HepG2 (cell line): ENCODE results near the gene OGFOD3. TPM values are rescaled to one million over a fixed set of nuclear protein-coding genes. Genes with fewer than 3 reads are reported as not detected.

Experiments used
- EEA1 ChIP-seq: sonication (generic); formaldehyde crosslinking; IDR thresholded peaks from 2 replicates; pipeline ENCODE4 v1.5.1; 2020; ENCODE audit warnings: mild to moderate bottlenecking, missing genetic modification reagents, borderline replicate concordance
- HDAC1 ChIP-seq: sonication (generic); formaldehyde crosslinking; IDR thresholded peaks from 2 replicates; pipeline ENCODE4 v1.5.1; 2020; ENCODE audit warnings: mild to moderate bottlenecking, missing genetic modification reagents
- HMG20A ChIP-seq: IDR thresholded peaks from 2 replicates; pipeline ENCODE4 v1.6.1; 2016; ENCODE audit warnings: borderline replicate concordance
- HNRNPH1 ChIP-seq: fragments of 200-400 bp; formaldehyde crosslinking; optimal IDR thresholded peaks from 2 replicates; pipeline ENCODE3; 2017; ENCODE audit warnings: mild to moderate bottlenecking, low read depth, low read length
- HNRNPLL ChIP-seq: fragments of 200-400 bp; formaldehyde crosslinking; IDR thresholded peaks from 2 replicates; pipeline ENCODE4 v1.6.1; 2017; ENCODE audit warnings: mild to moderate bottlenecking, low read depth, low read length; ENCODE audit not compliant: poor library complexity, severe bottlenecking
- MYPOP ChIP-seq: sonication (generic); formaldehyde crosslinking; IDR thresholded peaks from 2 replicates; pipeline ENCODE4 v1.8.1; 2023; ENCODE audit warnings: mild to moderate bottlenecking, moderate library complexity, missing genetic modification reagents
- SATB2 ChIP-seq: sonication (generic); formaldehyde crosslinking; IDR thresholded peaks from 2 replicates; pipeline ENCODE4 v1.5.0; 2020; ENCODE audit warnings: missing genetic modification reagents
- SSRP1 ChIP-seq: IDR thresholded peaks from 2 replicates; pipeline ENCODE4 v1.6.1; 2016; ENCODE audit warnings: control low read depth
- ZBTB21 ChIP-seq: sonication (generic); formaldehyde crosslinking; IDR thresholded peaks from 2 replicates; pipeline ENCODE4 v1.4.0; 2020; ENCODE audit warnings: missing genetic modification reagents
- ZBTB4 ChIP-seq: sonication (generic); formaldehyde crosslinking; IDR thresholded peaks from 2 replicates; pipeline ENCODE4 v1.4.0; 2020; ENCODE audit warnings: missing genetic modification reagents, mild to moderate bottlenecking, borderline replicate concordance
- ZFP82 ChIP-seq: sonication (generic); formaldehyde crosslinking; IDR thresholded peaks from 2 replicates; pipeline ENCODE4 v1.5.1; 2020; ENCODE audit warnings: mild to moderate bottlenecking, missing genetic modification reagents, borderline replicate concordance
- ZNF230 ChIP-seq: sonication (generic); formaldehyde crosslinking; IDR thresholded peaks from 2 replicates; pipeline ENCODE4 v1.4.0; 2020; ENCODE audit warnings: mild to moderate bottlenecking, missing genetic modification reagents
- ZNF367 ChIP-seq: sonication (generic); formaldehyde crosslinking; IDR thresholded peaks from 2 replicates; pipeline ENCODE4 v1.4.0; 2020; ENCODE audit warnings: missing genetic modification reagents, borderline replicate concordance
- ZNF570 ChIP-seq: sonication (generic); formaldehyde crosslinking; IDR thresholded peaks from 2 replicates; pipeline ENCODE4 v1.4.0; 2020; ENCODE audit warnings: mild to moderate bottlenecking, missing genetic modification reagents, borderline replicate concordance
- ZNF724P ChIP-seq: sonication (generic); formaldehyde crosslinking; IDR thresholded peaks from 2 replicates; pipeline ENCODE4 v1.8.0; 2022; ENCODE audit warnings: missing genetic modification reagents, borderline replicate concordance
- ZNF761 ChIP-seq: sonication (generic); formaldehyde crosslinking; conservative IDR thresholded peaks from 2 replicates; pipeline ENCODE4 v1.4.0; 2020; ENCODE audit warnings: mild to moderate bottlenecking, missing genetic modification reagents
- ZNF790 ChIP-seq: sonication (generic); formaldehyde crosslinking; IDR thresholded peaks from 2 replicates; pipeline ENCODE4 v1.8.0; 2022; ENCODE audit warnings: missing genetic modification reagents, mild to moderate bottlenecking, borderline replicate concordance
- ZNF792 ChIP-seq: IDR thresholded peaks from 2 replicates; pipeline ENCODE4 v1.6.1; 2016
- ZNF850 ChIP-seq: sonication (generic); formaldehyde crosslinking; conservative IDR thresholded peaks from 2 replicates; pipeline ENCODE4 v1.9.0; 2021; ENCODE audit warnings: mild to moderate bottlenecking, missing genetic modification reagents
- ZSCAN5A ChIP-seq: sonication (generic); formaldehyde crosslinking; IDR thresholded peaks from 2 replicates; pipeline ENCODE4 v1.8.0; 2022; ENCODE audit warnings: mild to moderate bottlenecking, missing genetic modification reagents, borderline replicate concordance
- polyA plus RNA-seq, 8 experiments: library from polyadenylated mRNA; depleted of rRNA in 3 of 8; stranded (reverse) in 7 of 8; unstranded in 1 of 8; fragments of >200 nt; fragmentation: Illumina TruSeq in 4 of 8; extraction: Trizol in 4 of 8; gene quantifications; 2 replicates each; pipeline versions ENCODE4 v1.2.1 to v1.2.3, GENCODE V29; 2011 to 2016; ENCODE audit warnings: low read depth in 4 of 8, missing spikeins in 1 of 8, mixed read lengths in 1 of 8; ENCODE audit not compliant: insufficient read depth in 1 of 8
- total RNA-seq, 5 experiments: library from RNA; depleted of rRNA; stranded (reverse); fragments of >200 nt; fragmentation: Illumina TruSeq; extraction: Trizol; gene quantifications; 2 replicates each; pipeline ENCODE4 v1.2.3, GENCODE V29; 2016; ENCODE audit warnings: low read depth in 1 of 5
- TF ChIP-seq, protein P1 (sequence below): sonication (generic); formaldehyde crosslinking; IDR thresholded peaks from 2 replicates; pipeline ENCODE4 v1.5.1; 2020; ENCODE audit warnings: mild to moderate bottlenecking, missing genetic modification reagents, borderline replicate concordance
- TF ChIP-seq, protein P2 (sequence below): sonication (generic); formaldehyde crosslinking; IDR thresholded peaks from 2 replicates; pipeline ENCODE4 v1.8.1; 2023; ENCODE audit warnings: mild to moderate bottlenecking, missing genetic modification reagents, borderline replicate concordance

The OGFOD3 gene
- total and polyA plus RNA-seq, 2 of the 13 experiments (the other 11 are each of a cell fraction or from before 2014, with no cell fraction given): 40.0 to 42.1 TPM

DNA sequence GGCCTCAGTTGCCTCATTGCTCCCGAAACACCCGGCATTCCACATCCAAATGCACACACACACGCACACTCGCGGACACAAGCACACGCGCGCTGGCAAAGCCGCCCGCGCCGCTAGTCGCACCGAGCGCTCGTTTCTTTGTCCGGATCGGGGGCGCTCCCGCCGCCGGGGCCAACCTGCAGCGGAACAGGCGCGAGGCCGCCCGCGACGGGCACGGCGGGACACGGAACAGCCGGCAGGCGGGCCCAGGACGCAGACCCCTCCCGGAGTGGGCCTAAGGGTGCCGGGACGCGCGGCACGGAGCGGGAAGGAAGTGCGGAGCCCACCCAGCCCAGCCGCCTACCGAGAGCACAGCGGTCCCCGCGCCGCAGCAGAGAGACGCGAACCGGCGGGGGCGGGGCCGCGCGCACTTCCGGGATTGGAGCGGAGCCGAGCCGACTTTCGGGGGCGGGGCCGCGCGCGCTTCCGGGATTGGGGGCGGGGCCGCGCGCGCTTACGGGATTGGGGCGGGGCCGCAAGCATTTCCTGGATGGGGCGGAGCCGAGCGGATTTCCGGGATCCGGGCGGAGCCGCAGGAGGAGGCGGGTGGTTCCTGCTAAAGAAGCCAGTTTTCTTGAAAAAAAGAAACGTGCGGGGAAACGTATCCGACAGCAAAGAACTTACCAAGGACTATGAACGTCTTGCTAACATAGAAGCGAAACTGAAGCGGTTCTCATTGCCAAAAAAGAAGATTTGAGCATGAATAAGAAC is 32.1 kb upstream of the OGFOD3 start, which contains the start of gene CYBC1 (continued):
- TF ChIP-seq ZNF850 (CRISPR knock-in tag): 0 out of 2 replicates have a peak, but pooled peaks have one; percentile 15
- peak; percentile 8; the same call in 1 of the 2 replicates for TF ChIP-seq ZBTB21 (CRISPR knock-in tag)
- TF ChIP-seq ZNF230 (CRISPR knock-in tag): 0 out of 2 replicates have a peak, but pooled peaks have one; percentile 27
- no peak for TF ChIP-seq ZNF367 (CRISPR knock-in tag)
- no peak for TF ChIP-seq HMG20A
- TF ChIP-seq ZNF761 (CRISPR knock-in tag): 0 out of 2 replicates have a peak, but pooled peaks have one; percentile 59
- TF ChIP-seq ZNF724P: peak; percentile 76; the same call in 1 of the 2 replicates
- TF ChIP-seq ZNF570 (CRISPR knock-in tag): no peak
- TF ChIP-seq ZSCAN5A: peak; percentile 68
- TF ChIP-seq, protein P1, sequence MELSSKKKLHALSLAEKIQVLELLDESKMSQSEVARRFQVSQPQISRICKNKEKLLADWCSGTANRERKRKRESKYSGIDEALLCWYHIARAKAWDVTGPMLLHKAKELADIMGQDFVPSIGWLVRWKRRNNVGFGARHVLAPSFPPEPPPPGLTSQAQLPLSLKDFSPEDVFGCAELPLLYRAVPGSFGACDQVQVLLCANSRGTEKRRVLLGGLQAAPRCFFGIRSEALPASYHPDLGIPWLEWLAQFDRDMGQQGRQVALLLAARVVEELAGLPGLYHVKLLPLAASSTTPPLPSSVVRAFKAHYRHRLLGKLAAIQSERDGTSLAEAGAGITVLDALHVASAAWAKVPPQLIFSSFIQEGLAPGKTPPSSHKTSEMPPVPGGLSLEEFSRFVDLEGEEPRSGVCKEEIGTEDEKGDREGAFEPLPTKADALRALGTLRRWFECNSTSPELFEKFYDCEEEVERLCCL (CRISPR knock-in tag): no peak
- TF ChIP-seq, protein P2, sequence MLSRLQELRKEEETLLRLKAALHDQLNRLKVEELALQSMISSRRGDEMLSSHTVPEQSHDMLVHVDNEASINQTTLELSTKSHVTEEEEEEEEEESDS (CRISPR knock-in tag): 0 out of 2 replicates have a peak, but pooled peaks have one; percentile 83
- TF ChIP-seq HNRNPLL: peak; percentile 43
- TF ChIP-seq ZNF790 (CRISPR knock-in tag): no peak; the same call in 1 of the 2 replicates
- peak; percentile 94 for TF ChIP-seq HDAC1 (CRISPR knock-in tag)
- TF ChIP-seq SATB2: 0 out of 2 replicates have a peak, but pooled peaks have one; percentile 24
- no peak for TF ChIP-seq SSRP1 (CRISPR knock-in tag)
- TF ChIP-seq HNRNPH1: no peak
- no peak for TF ChIP-seq ZBTB4 (CRISPR knock-in tag)
- no peak for TF ChIP-seq ZFP82 (CRISPR knock-in tag)
- TF ChIP-seq ZNF792 (CRISPR knock-in tag): peak; percentile 68
- TF ChIP-seq EEA1 (CRISPR knock-in tag): peak; percentile 96
- peak; percentile 75 for TF ChIP-seq MYPOP (CRISPR knock-in tag)
